Right hindlimb (tissue), 1 donor: ENCODE data around the gene LDB3.

Experiments
- DNase-seq: peaks from one replicate; pipeline ENCODE4 v3.0.0-alpha.2; 2018

LDB3 gene

GRCh38 chr10:86769991-86770390 is 101.7 kb downstream of the LDB3 start:
- no peak for DNase-seq

DNA sequence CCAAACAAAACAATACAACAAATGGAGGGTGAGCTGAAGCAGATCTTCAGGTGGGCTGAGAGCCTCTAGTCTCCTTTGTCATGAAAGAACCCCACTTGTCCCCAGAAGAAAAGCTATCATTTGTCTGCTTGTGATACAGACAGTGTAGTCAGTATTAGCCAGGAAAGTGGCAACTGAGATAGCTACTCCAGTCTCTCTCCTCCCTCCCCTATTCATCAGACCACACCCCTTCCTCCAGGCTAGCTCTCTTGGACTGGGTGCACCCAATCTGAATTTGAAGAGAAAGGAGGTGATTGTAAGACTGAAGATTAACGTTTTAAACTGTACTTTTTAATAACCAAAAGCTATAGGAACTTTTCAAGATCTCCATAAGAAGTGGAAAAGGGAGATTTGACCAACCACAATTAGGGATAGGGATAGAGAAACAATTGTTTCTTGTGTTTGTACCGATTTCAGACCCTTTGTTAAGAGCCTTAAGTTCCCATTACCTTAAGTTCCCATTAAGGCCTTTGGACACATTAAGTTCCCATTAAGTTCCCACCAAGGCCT is 102.2 kb downstream of the LDB3 start:
- no peak for DNase-seq

DNA sequence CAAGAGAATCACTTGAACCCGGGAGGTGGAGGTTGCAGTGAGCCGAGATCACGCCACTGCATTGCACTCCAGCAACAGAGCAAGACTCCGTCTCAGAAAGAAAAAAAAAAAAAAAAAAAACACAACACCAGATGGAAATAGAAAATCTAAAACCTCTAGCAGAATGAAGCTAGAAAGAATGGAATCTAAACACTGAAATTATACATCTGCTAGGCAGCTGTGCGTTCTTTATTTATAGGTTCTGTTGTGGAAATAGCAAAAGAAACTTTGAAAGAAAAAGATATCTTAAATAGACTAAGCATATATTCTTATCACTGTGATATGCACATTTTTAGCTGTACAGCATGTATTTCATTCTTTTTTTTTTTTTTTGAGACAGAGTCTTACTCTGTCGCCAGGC is 105.2 kb downstream of the LDB3 start:
- DNase-seq, result no peak

GRCh38 chr10:86775056-86775869 is 107.0 kb downstream of the LDB3 start:
- DNase-seq, result no peak

- DNase-seq, result no peak
Measured at GRCh38 chr10:86775870-86776180, 107.5 kb downstream of the LDB3 start.

GRCh38 chr10:86779220-86780017 is 111.1 kb downstream of the LDB3 start:
- DNase-seq, result no peak

DNA sequence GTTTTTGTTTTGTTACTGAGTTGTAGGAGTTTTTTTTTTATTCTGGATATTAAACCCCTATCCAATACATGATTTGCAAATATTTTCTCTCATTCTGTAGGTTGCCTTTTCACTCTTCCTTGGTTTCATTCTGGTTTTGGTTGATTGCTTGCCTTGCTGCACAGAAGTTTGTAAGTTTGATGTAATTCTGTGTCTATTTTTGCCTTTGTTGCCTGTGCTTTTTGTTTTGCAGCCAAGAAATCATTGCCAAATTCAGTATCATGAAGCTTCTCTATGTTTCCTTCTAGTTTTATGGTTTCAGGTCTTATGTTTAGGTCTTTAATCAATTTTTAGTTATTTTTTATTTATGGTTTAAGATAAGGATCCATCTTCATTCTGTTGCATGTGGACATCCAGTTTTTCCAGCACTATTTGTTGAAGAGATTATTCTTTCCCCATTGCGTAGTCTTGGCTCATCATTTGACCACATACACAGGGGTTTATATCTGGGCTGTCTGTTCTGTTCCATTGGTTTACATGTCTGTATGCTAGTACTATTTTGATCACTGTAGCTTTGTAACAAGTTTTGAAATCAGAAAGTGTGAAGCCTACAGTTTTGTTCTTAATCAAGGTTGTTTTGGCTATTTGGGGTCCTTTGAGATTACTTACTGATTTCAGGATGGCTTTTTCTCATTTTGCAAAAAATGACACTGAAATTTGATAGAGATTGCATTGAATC is 114.5 kb downstream of the LDB3 start:
- DNase-seq, result no peak

GRCh38 chr10:86785037-86785436 is 116.7 kb downstream of the LDB3 start:
- no peak for DNase-seq
